Measurements from ENCODE around the gene MYO5B. TPM values are rescaled to one million over a fixed set of nuclear protein-coding genes. Genes with fewer than 3 reads are reported as not detected.
"Not testable (repeated sequence)": the region's sequence is repeated elsewhere in the genome, so short reads cannot be mapped to it uniquely, and the experiment has no call there.

Gene MYO5B
- total RNA-seq, 1 experiment from 2014 or later, result 3.7 TPM

- no peak for DNase-seq
These were observed 284.9 kb downstream of the MYO5B start for GRCh38 chr18:49910019-49910418.

GRCh38 chr18:49907346-49907929 lies 287.5 kb downstream of the MYO5B start:
- DNase-seq, result no peak
- Histone ChIP-seq H3K36me3 (replicated peaks; ENCODE audit: control insufficient read depth, insufficient read depth, low read length) (no peaks in the 10 kb centered on the region), H3K27me3 (ENCODE audit: control insufficient read depth, insufficient read depth, low read length) (peaks cover 16% of the 10 kb centered on the region; the same call in 1 of the 2 replicates), H3K4me3 (ENCODE audit: insufficient read depth, low read depth, low read length) (no peak overlapping the region)

More at GRCh38 chr18:49910019-49910418, 284.9 kb downstream of the MYO5B start:
- Histone ChIP-seq H3K4me3 (ENCODE audit: insufficient read depth, low read depth, low read length) (no peak overlapping the region), H3K36me3 (replicated peaks; ENCODE audit: control insufficient read depth, insufficient read depth, low read length) (no peaks in the 10 kb centered on the region), H3K27me3 (ENCODE audit: control insufficient read depth, insufficient read depth, low read length) (peaks cover 19% of the 10 kb centered on the region; the same call in 1 of the 2 replicates)

GRCh38 chr18:49905771-49906170 lies 289.2 kb downstream of the MYO5B start:
- no peaks in the 10 kb centered on the region for H3K36me3 ChIP-seq (replicated peaks; ENCODE audit: control insufficient read depth, insufficient read depth, low read length)
- peaks cover 16% of the 10 kb centered on the region; the same call in 1 of the 2 replicates for H3K27me3 ChIP-seq (ENCODE audit: control insufficient read depth, insufficient read depth, low read length)
- H3K4me3 ChIP-seq (ENCODE audit: insufficient read depth, low read depth, low read length), result no peak overlapping the region
- DNase-seq, result no peak

- no peak for DNase-seq
- no peak overlapping the region for H3K4me3 ChIP-seq (ENCODE audit: insufficient read depth, low read depth, low read length)
- H3K36me3 ChIP-seq (replicated peaks; ENCODE audit: control insufficient read depth, insufficient read depth, low read length), result no peaks in the 10 kb centered on the region
- peaks cover 16% of the 10 kb centered on the region; the same call in 1 of the 2 replicates for H3K27me3 ChIP-seq (ENCODE audit: control insufficient read depth, insufficient read depth, low read length)
These were observed 289.9 kb downstream of the MYO5B start for GRCh38 chr18:49904871-49905555.

- H3K36me3 ChIP-seq (replicated peaks; ENCODE audit: control insufficient read depth, insufficient read depth, low read length), result no peaks in the 10 kb centered on the region
- no peaks in the 10 kb centered on the region for H3K27me3 ChIP-seq (ENCODE audit: control insufficient read depth, insufficient read depth, low read length)
- DNase-seq, result no peak
- H3K4me3 ChIP-seq (ENCODE audit: insufficient read depth, low read depth, low read length), result no peak overlapping the region
These were observed 293.0 kb downstream of the MYO5B start for GRCh38 chr18:49901862-49902340.

- Histone ChIP-seq H3K4me3 (ENCODE audit: insufficient read depth, low read depth, low read length) (no peak overlapping the region), H3K27me3 (ENCODE audit: control insufficient read depth, insufficient read depth, low read length) (no peaks in the 10 kb centered on the region), H3K36me3 (replicated peaks; ENCODE audit: control insufficient read depth, insufficient read depth, low read length) (no peaks in the 10 kb centered on the region)
- peak; percentile 57 for DNase-seq
These were observed 295.2 kb downstream of the MYO5B start for GRCh38 chr18:49899657-49900330.

GRCh38 chr18:49898421-49898820 lies 296.5 kb downstream of the MYO5B start:
- peak; percentile 71 for DNase-seq
- H3K36me3 ChIP-seq (replicated peaks; ENCODE audit: control insufficient read depth, insufficient read depth, low read length), result no peaks in the 10 kb centered on the region
- H3K27me3 ChIP-seq (ENCODE audit: control insufficient read depth, insufficient read depth, low read length), result no peaks in the 10 kb centered on the region
- no peak overlapping the region for H3K4me3 ChIP-seq (ENCODE audit: insufficient read depth, low read depth, low read length)

GRCh38 chr18:49894517-49895226 lies 300.3 kb downstream of the MYO5B start:
- DNase-seq, result no peak
- Histone ChIP-seq H3K4me3 (ENCODE audit: insufficient read depth, low read depth, low read length) (no peak overlapping the region), H3K36me3 (replicated peaks; ENCODE audit: control insufficient read depth, insufficient read depth, low read length) (no peaks in the 10 kb centered on the region), H3K27me3 (ENCODE audit: control insufficient read depth, insufficient read depth, low read length) (no peaks in the 10 kb centered on the region)

GRCh38 chr18:49893036-49893435 lies 301.9 kb downstream of the MYO5B start:
- DNase-seq, result no peak
- no peak overlapping the region for H3K4me3 ChIP-seq (ENCODE audit: insufficient read depth, low read depth, low read length)
- H3K27me3 ChIP-seq (ENCODE audit: control insufficient read depth, insufficient read depth, low read length), result no peaks in the 10 kb centered on the region
- H3K36me3 ChIP-seq (replicated peaks; ENCODE audit: control insufficient read depth, insufficient read depth, low read length), result no peaks in the 10 kb centered on the region

GRCh38 chr18:49892148-49892924 lies 302.6 kb downstream of the MYO5B start:
- no peak overlapping the region for H3K4me3 ChIP-seq (ENCODE audit: insufficient read depth, low read depth, low read length)
- H3K27me3 ChIP-seq (ENCODE audit: control insufficient read depth, insufficient read depth, low read length), result no peaks in the 10 kb centered on the region
- DNase-seq, result no peak
- H3K36me3 ChIP-seq (replicated peaks; ENCODE audit: control insufficient read depth, insufficient read depth, low read length), result no peaks in the 10 kb centered on the region

- Histone ChIP-seq H3K27me3 (ENCODE audit: control insufficient read depth, insufficient read depth, low read length) (no peaks in the 10 kb centered on the region), H3K36me3 (replicated peaks; ENCODE audit: control insufficient read depth, insufficient read depth, low read length) (no peaks in the 10 kb centered on the region), H3K4me3 (ENCODE audit: insufficient read depth, low read depth, low read length) (no peak overlapping the region)
- DNase-seq, result peak; percentile 30
These were observed 304.9 kb downstream of the MYO5B start for GRCh38 chr18:49890041-49890440.

- H3K27me3 ChIP-seq (ENCODE audit: control insufficient read depth, insufficient read depth, low read length); DNase-seq: not testable (repeated sequence)
These were observed 305.4 kb downstream of the MYO5B start for GRCh38 chr18:49889552-49889951.

GRCh38 chr18:49886891-49887764 lies 307.8 kb downstream of the MYO5B start:
- no peaks in the 10 kb centered on the region for H3K27me3 ChIP-seq (ENCODE audit: control insufficient read depth, insufficient read depth, low read length)
- H3K36me3 ChIP-seq (replicated peaks; ENCODE audit: control insufficient read depth, insufficient read depth, low read length), result no peaks in the 10 kb centered on the region
- DNase-seq, result peak; percentile 22
- no peak overlapping the region for H3K4me3 ChIP-seq (ENCODE audit: insufficient read depth, low read depth, low read length)

More at GRCh38 chr18:49889552-49889951, 305.4 kb downstream of the MYO5B start:
- not testable (repeated sequence) for H3K36me3 ChIP-seq (replicated peaks; ENCODE audit: control insufficient read depth, insufficient read depth, low read length); H3K4me3 ChIP-seq (ENCODE audit: insufficient read depth, low read depth, low read length)
